ENCODE results near the gene SPOCK1. TPM values are rescaled to one million over a fixed set of nuclear protein-coding genes. Genes with fewer than 3 reads are reported as not detected.

SPOCK1 gene
- total RNA-seq, 1 experiment from 2014 or later = 0.27 TPM

DNA sequence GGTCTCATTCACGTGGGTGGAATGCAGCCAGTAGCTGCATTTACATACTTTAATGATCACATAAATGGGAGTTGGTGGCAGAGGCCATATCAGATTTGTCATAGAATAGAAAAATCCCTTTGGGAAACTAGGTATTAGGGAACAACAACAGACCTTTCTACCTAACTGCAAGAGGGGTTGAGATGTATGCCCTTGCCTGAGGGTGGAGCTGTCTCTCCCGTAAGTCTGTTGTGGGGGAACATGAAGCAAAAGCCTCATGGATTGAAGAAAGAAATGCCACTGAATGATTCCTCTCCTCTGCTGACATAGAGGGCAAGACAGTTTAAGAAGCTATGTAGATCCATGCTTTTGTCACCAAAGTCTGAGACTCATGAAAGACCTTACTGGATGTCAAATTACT is 461.3 kb downstream of the SPOCK1 start:
- ChIA-PET POLR2A (no interaction called here), RAD21 (ENCODE audit: low non-redundant PET in 1 of 2, low total read pairs in 2 of 2, uncharacterized antibody in 2 of 2, unreplicated experiment in 2 of 2) (no interaction called here), CTCF (no interaction called here)
- H3K4me2 ChIP-seq (ENCODE audit: low read length) = no peak overlapping the region
- no peak overlapping the region for H3K27ac ChIP-seq (ENCODE audit: low read depth, low read length)
- H3K79me2 ChIP-seq (ENCODE audit: insufficient read depth, low read length) = no peaks in the 10 kb centered on the region
- H3K9me2 ChIP-seq (ENCODE audit: insufficient read depth) = no peaks in the 10 kb centered on the region
- DNase-seq (ENCODE audit: low read depth, low spot score) = no peak
- no peak overlapping the region for H3K9ac ChIP-seq (ENCODE audit: low read length)
- H2AFZ ChIP-seq (ENCODE audit: low read depth, low read length, poor library complexity, severe bottlenecking) = no peak overlapping the region
- H3K36me3 ChIP-seq (ENCODE audit: control insufficient read depth in 1 of 2, insufficient read depth in 2 of 2, low read length in 2 of 2) = no peaks in the 10 kb centered on the region
- H4K20me1 ChIP-seq (ENCODE audit: insufficient read depth) = no peaks in the 10 kb centered on the region
- no peak overlapping the region for H3K4me3 ChIP-seq (replicated peaks in 1 of 2; ENCODE audit: low read depth in 1 of 2, low read length in 2 of 2)
- intact Hi-C loops (cut with micrococcal nuclease) = no loop called here
- peaks cover 24% of the 10 kb centered on the region; the same call in 1 of the 2 replicates for H3K27me3 ChIP-seq (ENCODE audit: insufficient read depth, low read length)
- no peaks in the 10 kb centered on the region for H3K9me3 ChIP-seq (ENCODE audit: control insufficient read depth in 1 of 2, insufficient read depth in 1 of 2, low read depth in 1 of 2, low read length in 2 of 2)
- no peak for ATAC-seq
- H3K4me1 ChIP-seq (ENCODE audit: control insufficient read depth in 1 of 2, insufficient read depth in 2 of 2, low read length in 2 of 2) = no peaks in the 10 kb centered on the region
- no TSS peak for BruUV-seq (replicated peaks)
- TF ChIP-seq ZNF274 (IDR thresholded peaks at IDR 0.05; ENCODE audit: low read depth, low read length) (no peak), YY1 (IDR thresholded peaks at IDR 0.05; ENCODE audit: extremely low read depth, insufficient replicate concordance, low read depth, low read length) (no peak), CBX3 (IDR thresholded peaks at IDR 0.05; ENCODE audit: low read depth) (no peak), POLR2A (IDR thresholded peaks at IDR 0.05; ENCODE audit: borderline replicate concordance, extremely low read depth, insufficient read depth, insufficient read length) (no peak), FOSL1 (IDR thresholded peaks at IDR 0.05; ENCODE audit: low read depth) (no peak), JUND (IDR thresholded peaks at IDR 0.05) (no peak), TCF7L2 (IDR thresholded peaks at IDR 0.05; ENCODE audit: borderline replicate concordance, extremely low read depth, insufficient read depth, insufficient read length) (no peak), ZFX (IDR thresholded peaks at IDR 0.05) (no peak), EGR1 (IDR thresholded peaks at IDR 0.05; ENCODE audit: low read depth) (no peak), SIN3A (IDR thresholded peaks at IDR 0.05; ENCODE audit: low read depth) (no peak), EZH2 (IDR thresholded peaks at IDR 0.05) (no peak), POLR2AphosphoS5 (IDR thresholded peaks at IDR 0.05; ENCODE audit: low read depth, low read length) (no peak), EZH2phosphoT487 (IDR thresholded peaks at IDR 0.05; ENCODE audit: borderline replicate concordance) (no peak)
- TF ChIP-seq, protein P1, sequence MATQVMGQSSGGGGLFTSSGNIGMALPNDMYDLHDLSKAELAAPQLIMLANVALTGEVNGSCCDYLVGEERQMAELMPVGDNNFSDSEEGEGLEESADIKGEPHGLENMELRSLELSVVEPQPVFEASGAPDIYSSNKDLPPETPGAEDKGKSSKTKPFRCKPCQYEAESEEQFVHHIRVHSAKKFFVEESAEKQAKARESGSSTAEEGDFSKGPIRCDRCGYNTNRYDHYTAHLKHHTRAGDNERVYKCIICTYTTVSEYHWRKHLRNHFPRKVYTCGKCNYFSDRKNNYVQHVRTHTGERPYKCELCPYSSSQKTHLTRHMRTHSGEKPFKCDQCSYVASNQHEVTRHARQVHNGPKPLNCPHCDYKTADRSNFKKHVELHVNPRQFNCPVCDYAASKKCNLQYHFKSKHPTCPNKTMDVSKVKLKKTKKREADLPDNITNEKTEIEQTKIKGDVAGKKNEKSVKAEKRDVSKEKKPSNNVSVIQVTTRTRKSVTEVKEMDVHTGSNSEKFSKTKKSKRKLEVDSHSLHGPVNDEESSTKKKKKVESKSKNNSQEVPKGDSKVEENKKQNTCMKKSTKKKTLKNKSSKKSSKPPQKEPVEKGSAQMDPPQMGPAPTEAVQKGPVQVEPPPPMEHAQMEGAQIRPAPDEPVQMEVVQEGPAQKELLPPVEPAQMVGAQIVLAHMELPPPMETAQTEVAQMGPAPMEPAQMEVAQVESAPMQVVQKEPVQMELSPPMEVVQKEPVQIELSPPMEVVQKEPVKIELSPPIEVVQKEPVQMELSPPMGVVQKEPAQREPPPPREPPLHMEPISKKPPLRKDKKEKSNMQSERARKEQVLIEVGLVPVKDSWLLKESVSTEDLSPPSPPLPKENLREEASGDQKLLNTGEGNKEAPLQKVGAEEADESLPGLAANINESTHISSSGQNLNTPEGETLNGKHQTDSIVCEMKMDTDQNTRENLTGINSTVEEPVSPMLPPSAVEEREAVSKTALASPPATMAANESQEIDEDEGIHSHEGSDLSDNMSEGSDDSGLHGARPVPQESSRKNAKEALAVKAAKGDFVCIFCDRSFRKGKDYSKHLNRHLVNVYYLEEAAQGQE (IDR thresholded peaks at IDR 0.05; ENCODE audit: low read depth) = no peak
- TF ChIP-seq, protein P2, sequence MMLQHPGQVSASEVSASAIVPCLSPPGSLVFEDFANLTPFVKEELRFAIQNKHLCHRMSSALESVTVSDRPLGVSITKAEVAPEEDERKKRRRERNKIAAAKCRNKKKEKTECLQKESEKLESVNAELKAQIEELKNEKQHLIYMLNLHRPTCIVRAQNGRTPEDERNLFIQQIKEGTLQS (IDR thresholded peaks at IDR 0.05) = no peak
- TF ChIP-seq, protein P3, sequence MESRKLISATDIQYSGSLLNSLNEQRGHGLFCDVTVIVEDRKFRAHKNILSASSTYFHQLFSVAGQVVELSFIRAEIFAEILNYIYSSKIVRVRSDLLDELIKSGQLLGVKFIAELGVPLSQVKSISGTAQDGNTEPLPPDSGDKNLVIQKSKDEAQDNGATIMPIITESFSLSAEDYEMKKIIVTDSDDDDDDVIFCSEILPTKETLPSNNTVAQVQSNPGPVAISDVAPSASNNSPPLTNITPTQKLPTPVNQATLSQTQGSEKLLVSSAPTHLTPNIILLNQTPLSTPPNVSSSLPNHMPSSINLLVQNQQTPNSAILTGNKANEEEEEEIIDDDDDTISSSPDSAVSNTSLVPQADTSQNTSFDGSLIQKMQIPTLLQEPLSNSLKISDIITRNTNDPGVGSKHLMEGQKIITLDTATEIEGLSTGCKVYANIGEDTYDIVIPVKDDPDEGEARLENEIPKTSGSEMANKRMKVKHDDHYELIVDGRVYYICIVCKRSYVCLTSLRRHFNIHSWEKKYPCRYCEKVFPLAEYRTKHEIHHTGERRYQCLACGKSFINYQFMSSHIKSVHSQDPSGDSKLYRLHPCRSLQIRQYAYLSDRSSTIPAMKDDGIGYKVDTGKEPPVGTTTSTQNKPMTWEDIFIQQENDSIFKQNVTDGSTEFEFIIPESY (IDR thresholded peaks at IDR 0.05; ENCODE audit: extremely low read depth, insufficient replicate concordance, low read length) = no peak

Measured in HCT116 (cell line).